ENCODE data around the gene CD70.
"Not testable (repeated sequence)": the region's sequence is repeated elsewhere in the genome, so short reads cannot be mapped to it uniquely, and the experiment has no call there.

CD70 gene, protein sequence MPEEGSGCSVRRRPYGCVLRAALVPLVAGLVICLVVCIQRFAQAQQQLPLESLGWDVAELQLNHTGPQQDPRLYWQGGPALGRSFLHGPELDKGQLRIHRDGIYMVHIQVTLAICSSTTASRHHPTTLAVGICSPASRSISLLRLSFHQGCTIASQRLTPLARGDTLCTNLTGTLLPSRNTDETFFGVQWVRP

DNA sequence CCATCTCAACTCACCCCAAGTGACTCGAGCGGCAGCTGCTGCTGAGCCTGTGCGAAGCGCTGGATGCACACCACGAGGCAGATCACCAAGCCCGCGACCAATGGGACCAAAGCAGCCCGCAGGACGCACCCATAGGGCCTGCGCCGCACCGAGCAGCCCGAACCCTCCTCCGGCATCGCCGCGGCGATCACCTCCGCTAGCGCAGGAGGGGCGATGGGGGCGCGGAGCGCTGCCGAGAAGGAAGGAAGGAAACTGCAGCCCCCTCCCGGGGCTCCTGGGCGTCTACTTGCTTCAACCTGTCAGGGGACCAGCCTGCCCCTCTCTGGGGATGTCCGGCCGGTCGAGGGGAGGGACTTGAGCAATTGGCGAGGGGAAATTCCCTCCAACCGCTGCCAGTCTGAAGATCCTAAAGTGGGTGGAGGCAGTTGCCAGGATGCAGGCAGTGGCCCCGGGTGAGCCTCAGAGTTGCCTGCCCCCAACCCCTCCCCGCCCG lies at the start of gene CD70:
Gene CD70, minus strand, starts transcription at position 324 of the 493 bp plus-strand sequence. Its CDS starts 148 bp downstream, at position 176.
- H3K4me3 ChIP-seq (replicated peaks; ENCODE audit: low read depth, low read length) = peak within 1 kb of the TSS; percentile 32
- DNase-seq (ENCODE audit: extremely low read depth, low read depth) = no peak
- TF ChIP-seq, protein P1, sequence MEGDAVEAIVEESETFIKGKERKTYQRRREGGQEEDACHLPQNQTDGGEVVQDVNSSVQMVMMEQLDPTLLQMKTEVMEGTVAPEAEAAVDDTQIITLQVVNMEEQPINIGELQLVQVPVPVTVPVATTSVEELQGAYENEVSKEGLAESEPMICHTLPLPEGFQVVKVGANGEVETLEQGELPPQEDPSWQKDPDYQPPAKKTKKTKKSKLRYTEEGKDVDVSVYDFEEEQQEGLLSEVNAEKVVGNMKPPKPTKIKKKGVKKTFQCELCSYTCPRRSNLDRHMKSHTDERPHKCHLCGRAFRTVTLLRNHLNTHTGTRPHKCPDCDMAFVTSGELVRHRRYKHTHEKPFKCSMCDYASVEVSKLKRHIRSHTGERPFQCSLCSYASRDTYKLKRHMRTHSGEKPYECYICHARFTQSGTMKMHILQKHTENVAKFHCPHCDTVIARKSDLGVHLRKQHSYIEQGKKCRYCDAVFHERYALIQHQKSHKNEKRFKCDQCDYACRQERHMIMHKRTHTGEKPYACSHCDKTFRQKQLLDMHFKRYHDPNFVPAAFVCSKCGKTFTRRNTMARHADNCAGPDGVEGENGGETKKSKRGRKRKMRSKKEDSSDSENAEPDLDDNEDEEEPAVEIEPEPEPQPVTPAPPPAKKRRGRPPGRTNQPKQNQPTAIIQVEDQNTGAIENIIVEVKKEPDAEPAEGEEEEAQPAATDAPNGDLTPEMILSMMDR (IDR thresholded peaks at IDR 0.05; ENCODE audit: low read depth, low read length, missing control alignments) = no peak

DNA sequence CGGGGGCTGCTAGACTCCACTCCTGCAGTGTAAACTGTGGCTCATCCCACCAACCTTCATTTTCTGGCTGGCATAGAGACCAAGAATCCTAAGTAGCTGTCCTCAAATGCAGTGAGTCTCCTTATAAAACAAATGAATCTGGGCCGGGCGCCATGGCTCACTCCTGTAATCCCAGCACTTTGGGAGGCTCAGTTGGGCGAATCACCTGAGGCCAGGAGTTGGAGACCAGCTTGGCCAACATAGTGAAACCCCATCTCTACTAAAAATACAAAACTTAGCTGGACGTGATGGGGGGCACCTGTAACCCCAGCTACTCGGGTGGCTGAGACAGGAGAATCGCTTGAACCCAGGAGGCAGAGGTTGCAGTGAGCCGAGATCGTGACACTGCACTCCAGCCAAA lies 49.4 kb upstream of the CD70 start:
- not testable (repeated sequence) for H3K4me3 ChIP-seq (replicated peaks; ENCODE audit: low read depth, low read length); DNase-seq (ENCODE audit: extremely low read depth, low read depth)

DNA sequence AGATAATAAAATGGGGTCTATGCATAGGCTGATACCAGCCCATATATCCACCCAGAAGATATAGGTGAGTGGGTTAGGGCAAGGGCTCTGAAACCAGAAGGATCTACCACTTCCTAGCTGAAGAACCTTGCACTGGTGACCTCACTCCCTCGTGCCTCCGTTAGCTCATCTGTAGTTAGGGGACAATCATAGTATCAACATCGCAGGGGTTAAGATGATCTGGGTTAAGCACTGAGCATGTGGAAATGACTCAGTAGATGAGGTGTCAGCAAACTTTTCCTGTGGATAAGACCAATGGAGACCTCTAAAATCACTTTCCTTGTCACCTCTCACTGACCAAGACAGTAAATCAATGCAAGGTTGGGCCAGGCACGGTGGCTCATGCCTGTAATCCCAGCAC lies 48.5 kb upstream of the CD70 start:
- DNase-seq (ENCODE audit: extremely low read depth, low read depth) = no peak
- TF ChIP-seq, protein P1 (IDR thresholded peaks at IDR 0.05; ENCODE audit: low read depth, low read length, missing control alignments) = no peak
- H3K4me3 ChIP-seq (replicated peaks; ENCODE audit: low read depth, low read length) = no peak overlapping the region

DNA sequence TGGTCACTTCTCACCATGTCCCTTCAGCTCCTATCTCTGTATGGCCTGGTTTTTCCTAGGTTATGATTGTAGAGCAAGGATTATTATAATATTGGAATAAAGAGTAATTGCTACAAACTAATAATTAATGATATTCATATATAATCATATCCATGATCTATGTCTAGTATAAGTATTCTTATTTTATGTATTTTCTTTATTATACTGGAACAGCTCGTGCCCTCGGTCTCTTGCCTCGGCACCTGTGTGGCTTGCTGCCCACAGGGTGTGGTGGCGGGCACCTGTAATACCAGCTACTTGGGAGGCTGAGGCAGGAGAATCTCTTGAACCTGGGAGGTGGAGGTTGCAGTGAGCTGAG lies 42.5 kb upstream of the CD70 start:
- not testable (repeated sequence) for DNase-seq (ENCODE audit: extremely low read depth, low read depth); H3K4me3 ChIP-seq (replicated peaks; ENCODE audit: low read depth, low read length)

DNA sequence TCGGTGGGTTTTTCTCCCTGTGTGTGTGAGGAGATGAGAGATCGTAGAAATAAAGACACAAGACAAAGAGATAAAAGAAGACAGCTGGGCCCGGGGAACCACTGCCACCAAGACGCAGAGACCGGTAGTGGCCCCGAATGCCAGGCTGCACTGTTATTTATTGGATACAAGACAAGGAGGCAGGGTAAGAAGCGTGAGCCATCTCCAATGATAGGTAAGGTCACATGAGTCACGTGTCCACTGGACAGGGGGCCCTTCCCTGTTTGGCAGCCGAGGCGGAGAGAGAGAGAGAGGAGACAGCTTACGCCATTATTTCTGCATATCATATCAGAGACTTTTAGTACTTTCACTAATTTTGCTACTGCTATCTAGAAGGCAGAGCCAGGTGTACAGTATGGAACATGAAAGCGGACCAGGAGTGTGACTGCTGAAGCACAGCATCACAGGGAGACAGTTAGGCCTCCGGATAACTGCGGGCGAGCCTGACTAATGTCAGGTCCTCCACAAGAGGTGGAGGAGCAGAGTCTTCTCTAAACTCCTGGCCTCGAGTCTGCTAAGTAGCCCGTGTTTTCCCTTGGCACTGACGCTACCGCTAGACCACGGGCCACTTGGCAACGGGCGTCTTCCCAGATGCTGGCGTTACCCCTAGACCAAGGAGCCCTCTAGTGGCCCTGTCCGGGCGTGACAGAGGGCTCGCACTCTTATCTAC lies 42.0 kb upstream of the CD70 start:
- DNase-seq (ENCODE audit: extremely low read depth, low read depth) = peak; percentile 31
- H3K4me3 ChIP-seq (replicated peaks; ENCODE audit: low read depth, low read length) = not testable (repeated sequence)
- TF ChIP-seq, protein P1 (IDR thresholded peaks at IDR 0.05; ENCODE audit: low read depth, low read length, missing control alignments) = peak; percentile 73

DNA sequence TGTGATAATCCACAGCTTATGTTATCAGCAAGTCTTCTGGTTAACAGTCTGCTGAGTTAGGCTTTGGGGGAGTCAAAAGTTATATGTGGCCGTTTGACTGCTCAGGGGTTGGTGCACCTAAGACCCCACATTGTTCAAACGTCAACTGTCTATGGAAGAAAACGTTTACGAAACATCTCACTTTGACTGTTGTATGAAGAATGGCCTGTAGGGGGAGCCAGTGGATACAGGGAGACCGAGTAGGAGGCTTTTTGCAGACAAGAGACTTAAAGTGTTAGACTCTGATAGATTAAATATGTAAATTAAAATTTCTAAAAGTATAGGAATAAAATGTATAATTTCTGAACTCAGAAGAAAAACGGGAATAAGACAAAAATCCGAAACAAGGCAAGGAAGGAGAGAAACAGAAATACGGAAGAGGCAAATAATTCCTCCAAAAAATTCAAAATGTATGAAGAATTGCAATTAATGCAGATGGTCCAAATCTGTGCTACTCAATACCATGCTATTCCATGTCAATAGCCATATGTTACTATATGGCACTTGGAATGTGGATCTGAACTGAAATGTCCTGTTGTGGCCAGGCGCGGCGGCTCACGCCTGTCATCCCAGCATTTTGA lies 41.2 kb upstream of the CD70 start:
- H3K4me3 ChIP-seq (replicated peaks; ENCODE audit: low read depth, low read length) = no peak overlapping the region
- TF ChIP-seq, protein P1 (IDR thresholded peaks at IDR 0.05; ENCODE audit: low read depth, low read length, missing control alignments) = peak; percentile 87
- peak; percentile 52 for DNase-seq (ENCODE audit: extremely low read depth, low read depth)

DNA sequence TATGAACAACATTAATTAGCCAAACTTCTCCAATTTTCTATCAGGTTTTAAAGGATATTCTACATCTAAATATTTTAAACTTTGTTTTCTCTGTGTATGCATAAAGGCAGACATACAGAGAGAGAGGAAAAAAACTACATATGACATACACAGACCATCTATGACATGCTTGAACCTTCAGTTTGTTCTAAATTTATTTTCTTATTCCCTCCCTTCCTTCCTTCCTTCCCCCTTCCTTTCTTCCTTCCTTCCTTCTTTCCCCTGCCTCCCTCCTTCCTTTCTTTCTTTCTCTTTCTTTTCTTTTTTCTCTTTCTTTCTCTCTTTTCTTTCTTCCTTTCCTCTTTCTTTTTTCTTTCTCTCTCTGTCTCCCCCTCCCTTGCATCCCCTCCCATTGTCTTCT lies 35.8 kb upstream of the CD70 start:
- DNase-seq (ENCODE audit: extremely low read depth, low read depth) = no peak
- TF ChIP-seq, protein P1 (IDR thresholded peaks at IDR 0.05; ENCODE audit: low read depth, low read length, missing control alignments) = no peak
- no peak overlapping the region for H3K4me3 ChIP-seq (replicated peaks; ENCODE audit: low read depth, low read length)
